Endothelial cell of umbilical vein (primary cell): ENCODE data around the gene CYP27A1. TPM values are rescaled to one million over a fixed set of nuclear protein-coding genes. Genes with fewer than 3 reads are reported as not detected.

Source experiments
- BruUV-seq: library from RNA; stranded (reverse); fragments of 400-500 nt; replicated peaks from 2 replicates; lab custom pipeline; 2021; lab: Mats Ljungman, UMichigan
- CTCF ChIA-PET: fragments of 300-600, 350-600 bp; sonication (Branson Sonifier 250); formaldehyde crosslinking; loops from one replicate; lab custom pipeline; 2021; ENCODE audit warnings: antibody characterized with exemption, inconsistent platforms; lab: Charles Lee
- POLR2A ChIA-PET: fragments of 300-600, 350-600 bp; sonication (Branson Sonifier 250); formaldehyde crosslinking; loops from one replicate; lab custom pipeline; 2021; ENCODE audit warnings: antibody characterized with exemption, inconsistent platforms; lab: Charles Lee
- DNase-seq: peaks from one replicate; pipeline ENCODE4 v3.0.0-alpha.2; 2011; ENCODE audit warnings: low read depth, low spot score
- FAIRE-seq: peaks from 2 replicates; lab custom pipeline; 2011; peaks lifted over from hg19 to GRCh38; lab: Jason Lieb, UNC
- H2AFZ ChIP-seq: 2 replicates; pipeline ENCODE4 v1.6.0; 2012; ENCODE audit warnings: low read depth, low read length, control low read depth, inconsistent platforms
- H3K27ac ChIP-seq: 2 replicates; pipeline ENCODE4 v1.5.1; 2011; ENCODE audit warnings: low read depth, mild to moderate bottlenecking, control low read depth, low read length, moderate library complexity; ENCODE audit not compliant: insufficient read depth
- H3K27me3 ChIP-seq, 2 experiments: 2 replicates each; pipeline versions ENCODE4 v1.6.0 to v1.6.1; 2011; ENCODE audit warnings: low read length in 2 of 2, mixed read lengths in 1 of 2; ENCODE audit not compliant: control insufficient read depth in 2 of 2, insufficient read depth in 2 of 2
- H3K36me3 ChIP-seq, 2 experiments: 2 replicates in 1 of 2; 3 replicates in 1 of 2; pipeline ENCODE4 v1.5.1; 2011; ENCODE audit warnings: low read length in 2 of 2, mild to moderate bottlenecking in 1 of 2, moderate library complexity in 1 of 2; ENCODE audit not compliant: control insufficient read depth in 2 of 2, insufficient read depth in 2 of 2; ENCODE audit errors: extremely low read depth in 1 of 2
- H3K4me1 ChIP-seq: 3 replicates; pipeline ENCODE4 v1.5.1; 2011; ENCODE audit warnings: mild to moderate bottlenecking, low read length; ENCODE audit not compliant: control insufficient read depth, insufficient read depth; ENCODE audit errors: extremely low read depth
- H3K4me2 ChIP-seq: 2 replicates; pipeline ENCODE4 v1.6.1; 2011; ENCODE audit warnings: low read length, control low read depth, mixed read lengths; ENCODE audit not compliant: insufficient read depth
- H3K4me3 ChIP-seq, 3 experiments: fragments of 200-600 bp in 1 of 3; sonication (generic), shearing (Covaris generic) in 1 of 3; replicated peaks in 1 of 3; 2 replicates each; pipeline ENCODE4 v1.5.1; 2011 to 2016; ENCODE audit warnings: control low read depth in 3 of 3, low read length in 3 of 3, mild to moderate bottlenecking in 2 of 3, inconsistent platforms in 1 of 3, low read depth in 1 of 3, moderate library complexity in 1 of 3; ENCODE audit not compliant: insufficient read depth in 1 of 3
- H3K79me2 ChIP-seq: 2 replicates; pipeline ENCODE4 v1.6.0; 2012; ENCODE audit warnings: low read length, inconsistent platforms; ENCODE audit not compliant: control insufficient read depth, insufficient read depth
- H3K9ac ChIP-seq: replicated peaks from 2 replicates; pipeline ENCODE3; 2011; ENCODE audit warnings: low read length, control low read depth; ENCODE audit not compliant: insufficient read depth; ENCODE audit errors: extremely low read depth
- H3K9me1 ChIP-seq: replicated peaks from 3 replicates; pipeline ENCODE4 v1.6.0; 2011; ENCODE audit warnings: mild to moderate bottlenecking, low read length; ENCODE audit not compliant: control insufficient read depth, insufficient read depth; ENCODE audit errors: extremely low read depth
- H3K9me3 ChIP-seq: replicated peaks from 2 replicates; pipeline ENCODE4 v1.5.1; 2012; ENCODE audit warnings: low read length, inconsistent platforms; ENCODE audit not compliant: control insufficient read depth, insufficient read depth
- H4K20me1 ChIP-seq: replicated peaks from 2 replicates; pipeline ENCODE3; 2011; ENCODE audit warnings: mild to moderate bottlenecking, low read length; ENCODE audit not compliant: control insufficient read depth, insufficient read depth; ENCODE audit errors: extremely low read depth
- EZH2 ChIP-seq: IDR thresholded peaks from 2 replicates; pipeline ENCODE4 v1.6.1; 2012; ENCODE audit warnings: borderline replicate concordance, low read depth, mild to moderate bottlenecking, moderate library complexity, low read length, inconsistent platforms; ENCODE audit not compliant: severe bottlenecking
- FOS ChIP-seq: IDR thresholded peaks from 2 replicates; pipeline ENCODE4 v1.6.1; 2011; ENCODE audit warnings: mild to moderate bottlenecking, low read length, moderate library complexity, borderline replicate concordance; ENCODE audit not compliant: insufficient read depth
- GATA2 ChIP-seq: IDR thresholded peaks from 2 replicates; pipeline ENCODE4 v1.7.0; 2011; ENCODE audit warnings: low read depth, mild to moderate bottlenecking, moderate library complexity, mixed read lengths, low read length; ENCODE audit not compliant: insufficient read length, insufficient read depth
- JUN ChIP-seq: IDR thresholded peaks from 2 replicates; pipeline ENCODE4 v1.6.1; 2011; ENCODE audit warnings: borderline replicate concordance, low read depth; ENCODE audit not compliant: insufficient read length, insufficient read depth
- MYC ChIP-seq: IDR thresholded peaks from one replicate; pipeline ENCODE4 v1.6.1; 2011; ENCODE audit warnings: mild to moderate bottlenecking, low read depth, low read length
- POLR2A ChIP-seq: IDR thresholded peaks from 2 replicates; pipeline ENCODE4 v1.6.1; 2012; ENCODE audit warnings: low read depth, mild to moderate bottlenecking, control low read depth, low read length
- POLR2AphosphoS5 ChIP-seq: IDR thresholded peaks from 2 replicates; pipeline ENCODE4 v1.6.1; 2012; ENCODE audit warnings: low read depth, mild to moderate bottlenecking, control low read depth, low read length, moderate library complexity; ENCODE audit not compliant: insufficient read depth
- dilution Hi-C: fragments of 300-500 bp; cut with MboI; formaldehyde crosslinking; loops from one replicate; pipeline ENCODE4 v1.15.0; 2019; ENCODE audit warnings: low sequenced_read_pairs; ENCODE audit not compliant: extremely low pct_ligation_motif_present
- intact Hi-C: fragments of 100-400 bp; cut with micrococcal nuclease; formaldehyde crosslinking; loops from one replicate; pipeline ENCODE4 v1.10.0; 2022
- polyA plus RNA-seq, 4 experiments: library from polyadenylated mRNA; depleted of rRNA in 3 of 4; stranded (reverse) in 3 of 4; unstranded in 1 of 4; fragments of >200 nt; gene quantifications; 2 replicates each; pipeline versions ENCODE4 v1.2.1 to v1.2.3, GENCODE V29; 2011 to 2012; ENCODE audit warnings: missing spikeins in 1 of 4
- total RNA-seq: library from RNA; stranded (reverse); gene quantifications from 2 replicates; pipeline ENCODE4 v1.2.3, GENCODE V29; 2021
- TF ChIP-seq, protein P1 (sequence below), 2 donors: IDR thresholded peaks; 1 replicate in 1 of 2; 2 replicates in 1 of 2; pipeline ENCODE4 v1.5.1; 2011; ENCODE audit warnings: low read length in 2 of 2, mild to moderate bottlenecking in 2 of 2, moderate library complexity in 2 of 2, control low read depth in 1 of 2, inconsistent platforms in 1 of 2, low read depth in 1 of 2; ENCODE audit not compliant: insufficient read depth in 1 of 2; ENCODE audit errors: extremely low read depth in 1 of 2
- TF ChIP-seq, protein P2 (sequence below): IDR thresholded peaks from 2 replicates; pipeline ENCODE4 v1.6.1; 2011; ENCODE audit not compliant: insufficient read depth, insufficient read length

Gene CYP27A1
- total and polyA plus RNA-seq, 2 donors (not counting 3 experiments of a cell fraction or from before 2014, with no cell fraction given): 15.1 to 34.9 TPM

- FAIRE-seq: no peak
Observed at GRCh38 chr2:218813771-218814460, 32.0 kb downstream of the CYP27A1 start.

More at GRCh38 chr2:218813771-218814460, 32.0 kb downstream of the CYP27A1 start:
- H2AFZ ChIP-seq: no peak overlapping the region
- H3K9me3 ChIP-seq: no peaks in the 10 kb centered on the region
- no peaks in the 10 kb centered on the region for H4K20me1 ChIP-seq
- no TSS peak for BruUV-seq
- ChIA-PET POLR2A (no interaction called here), CTCF (interaction anchor here (0.6 to 1.7 kb wide), 3 partner anchors 34 to 698 kb away, joined by 3 to 4 read pairs (median 3); no protein-coding TSS in a partner anchor)
- H3K36me3 ChIP-seq: peaks cover 0 to 7% of the 10 kb centered on the region in 2 experiments
- dilution Hi-C loops (no loop called here), intact Hi-C loops (no loop called here)
- no peak overlapping the region for H3K4me2 ChIP-seq
- peaks cover 0 to 2% of the 10 kb centered on the region in 2 experiments for H3K27me3 ChIP-seq
- no peak for TF ChIP-seq MYC
- TF ChIP-seq POLR2A: no peak
- TF ChIP-seq, protein P1, sequence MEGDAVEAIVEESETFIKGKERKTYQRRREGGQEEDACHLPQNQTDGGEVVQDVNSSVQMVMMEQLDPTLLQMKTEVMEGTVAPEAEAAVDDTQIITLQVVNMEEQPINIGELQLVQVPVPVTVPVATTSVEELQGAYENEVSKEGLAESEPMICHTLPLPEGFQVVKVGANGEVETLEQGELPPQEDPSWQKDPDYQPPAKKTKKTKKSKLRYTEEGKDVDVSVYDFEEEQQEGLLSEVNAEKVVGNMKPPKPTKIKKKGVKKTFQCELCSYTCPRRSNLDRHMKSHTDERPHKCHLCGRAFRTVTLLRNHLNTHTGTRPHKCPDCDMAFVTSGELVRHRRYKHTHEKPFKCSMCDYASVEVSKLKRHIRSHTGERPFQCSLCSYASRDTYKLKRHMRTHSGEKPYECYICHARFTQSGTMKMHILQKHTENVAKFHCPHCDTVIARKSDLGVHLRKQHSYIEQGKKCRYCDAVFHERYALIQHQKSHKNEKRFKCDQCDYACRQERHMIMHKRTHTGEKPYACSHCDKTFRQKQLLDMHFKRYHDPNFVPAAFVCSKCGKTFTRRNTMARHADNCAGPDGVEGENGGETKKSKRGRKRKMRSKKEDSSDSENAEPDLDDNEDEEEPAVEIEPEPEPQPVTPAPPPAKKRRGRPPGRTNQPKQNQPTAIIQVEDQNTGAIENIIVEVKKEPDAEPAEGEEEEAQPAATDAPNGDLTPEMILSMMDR (IDR thresholded peaks at IDR 0.05; ENCODE audit: extremely low read depth in 1 of 2, insufficient read depth in 1 of 2, low read depth in 1 of 2, low read length in 2 of 2): no peak
- TF ChIP-seq FOS: no peak
- no peak for TF ChIP-seq POLR2AphosphoS5
- TF ChIP-seq, protein P2, sequence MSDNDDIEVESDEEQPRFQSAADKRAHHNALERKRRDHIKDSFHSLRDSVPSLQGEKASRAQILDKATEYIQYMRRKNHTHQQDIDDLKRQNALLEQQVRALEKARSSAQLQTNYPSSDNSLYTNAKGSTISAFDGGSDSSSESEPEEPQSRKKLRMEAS: no peak
- no peak for TF ChIP-seq EZH2
- TF ChIP-seq JUN: no peak
- TF ChIP-seq GATA2: no peak
- H3K27ac ChIP-seq: no peak overlapping the region
- no peaks in the 10 kb centered on the region for H3K79me2 ChIP-seq
- H3K4me3 ChIP-seq: no peak overlapping the region
- DNase-seq: no peak
- no peak overlapping the region for H3K9ac ChIP-seq
- H3K9me1 ChIP-seq: no peaks in the 10 kb centered on the region
- no peaks in the 10 kb centered on the region for H3K4me1 ChIP-seq
